Neuronal stem cell (in vitro differentiated cells): Measurements from ENCODE around the gene PTPRG.

ENCODE experiments used
- DNase-seq: peaks from one replicate; pipeline ENCODE4 v3.0.0-alpha.2; 2013; ENCODE audit warnings: low spot score
- H2AFZ ChIP-seq: one replicate; pipeline ENCODE4 v1.6.1; 2013; ENCODE audit warnings: mild to moderate bottlenecking, low read length, inconsistent platforms
- H2AK5ac ChIP-seq: 2 replicates; pipeline ENCODE4 v1.6.1; 2013; ENCODE audit warnings: low read depth, mild to moderate bottlenecking, inconsistent platforms, low read length, moderate library complexity, mixed read lengths
- H2BK120ac ChIP-seq: 2 replicates; pipeline ENCODE4 v1.6.1; 2013; ENCODE audit warnings: low read depth, mild to moderate bottlenecking, inconsistent platforms, low read length, moderate library complexity, mixed read lengths
- H2BK12ac ChIP-seq: one replicate; pipeline ENCODE4 v1.6.1; 2013; ENCODE audit warnings: low read length, inconsistent platforms
- H2BK15ac ChIP-seq: 2 replicates; pipeline ENCODE4 v1.6.1; 2013; ENCODE audit warnings: mild to moderate bottlenecking, low read length, inconsistent platforms, mixed read lengths
- H2BK5ac ChIP-seq: one replicate; pipeline ENCODE4 v1.6.1; 2013; ENCODE audit warnings: inconsistent platforms, mild to moderate bottlenecking, low read length, moderate library complexity
- H3K14ac ChIP-seq: one replicate; pipeline ENCODE4 v1.6.1; 2013; ENCODE audit warnings: low read length, inconsistent platforms
- H3K18ac ChIP-seq: 2 replicates; pipeline ENCODE4 v1.6.1; 2013; ENCODE audit warnings: low read length, inconsistent platforms
- H3K23ac ChIP-seq: 2 replicates; pipeline ENCODE4 v1.6.1; 2013; ENCODE audit warnings: low read depth, mild to moderate bottlenecking, mixed read lengths, low read length, inconsistent platforms; ENCODE audit not compliant: poor library complexity
- H3K27ac ChIP-seq: replicated peaks from 3 replicates; pipeline ENCODE4 v1.5.1; 2013; ENCODE audit warnings: low read length, inconsistent platforms
- H3K27me3 ChIP-seq, 3 experiments: 2 replicates each; pipeline ENCODE4 v1.6.1; 2013; ENCODE audit warnings: low read length in 3 of 3, mild to moderate bottlenecking in 2 of 3, inconsistent platforms in 1 of 3, low read depth in 1 of 3, mixed read lengths in 1 of 3, moderate library complexity in 1 of 3; ENCODE audit not compliant: control insufficient read depth in 3 of 3, insufficient read depth in 3 of 3
- H3K36me3 ChIP-seq, 2 donors: replicated peaks in 1 of 2; 2 replicates each; pipeline ENCODE4 v1.6.1; 2013; ENCODE audit warnings: low read length in 2 of 2; ENCODE audit not compliant: control insufficient read depth in 2 of 2, insufficient read depth in 2 of 2
- H3K4ac ChIP-seq: 2 replicates; pipeline ENCODE4 v1.6.1; 2013; ENCODE audit warnings: inconsistent platforms, mild to moderate bottlenecking, low read length, moderate library complexity
- H3K4me1 ChIP-seq, 2 donors: 1 replicate in 1 of 2; 2 replicates in 1 of 2; pipeline ENCODE4 v1.6.1; 2013; ENCODE audit warnings: low read length in 2 of 2, low read depth in 1 of 2; ENCODE audit not compliant: control insufficient read depth in 2 of 2, insufficient read depth in 1 of 2
- H3K4me2 ChIP-seq: one replicate; pipeline ENCODE4 v1.6.1; 2013; ENCODE audit warnings: mild to moderate bottlenecking, low read length, inconsistent platforms; ENCODE audit not compliant: insufficient read depth, poor library complexity, severe bottlenecking
- H3K4me3 ChIP-seq, 2 donors: 2 replicates each; pipeline ENCODE4 v1.5.1; 2013; ENCODE audit warnings: low read length in 2 of 2, mild to moderate bottlenecking in 2 of 2, inconsistent platforms in 1 of 2, moderate library complexity in 1 of 2
- H3K79me1 ChIP-seq: one replicate; pipeline ENCODE4 v1.6.1; 2013; ENCODE audit warnings: low read depth, mild to moderate bottlenecking, inconsistent platforms, low read length, moderate library complexity
- H3K9ac ChIP-seq: one replicate; pipeline ENCODE4 v1.6.1; 2013; ENCODE audit warnings: mild to moderate bottlenecking, low read depth, low read length, inconsistent platforms; ENCODE audit not compliant: poor library complexity
- H3K9me3 ChIP-seq, 2 donors: replicated peaks in 1 of 2; 2 replicates each; pipeline versions ENCODE3 to v1.6.1; 2013; ENCODE audit warnings: low read length in 2 of 2, mild to moderate bottlenecking in 2 of 2, inconsistent platforms in 1 of 2, low read depth in 1 of 2, mixed read lengths in 1 of 2, moderate library complexity in 1 of 2; ENCODE audit not compliant: control insufficient read depth in 2 of 2, insufficient read depth in 1 of 2
- H4K8ac ChIP-seq: one replicate; pipeline ENCODE4 v1.6.1; 2013; ENCODE audit warnings: low read depth, mild to moderate bottlenecking, inconsistent platforms, low read length, moderate library complexity
- H4K91ac ChIP-seq: one replicate; pipeline ENCODE4 v1.6.1; 2013; ENCODE audit warnings: low read length, low read depth, mild to moderate bottlenecking, inconsistent platforms; ENCODE audit not compliant: poor library complexity
- whole genome bisulfite sequencing, 2 donors: extraction: QIAGEN DNeasy Blood & Tissue Kit; methylation state at CpG; one replicate each; pipeline ENCODE4 v1.1.7; 2013; ENCODE audit warnings: missing lambda C conversion rate in 2 of 2, mixed read lengths in 1 of 2; ENCODE audit not compliant: insufficient read length in 2 of 2, insufficient replicate concordance in 1 of 2; ENCODE audit errors: extremely low coverage in 2 of 2; 5-methylcytosine and 5-hydroxymethylcytosine counted together

PTPRG gene

DNA sequence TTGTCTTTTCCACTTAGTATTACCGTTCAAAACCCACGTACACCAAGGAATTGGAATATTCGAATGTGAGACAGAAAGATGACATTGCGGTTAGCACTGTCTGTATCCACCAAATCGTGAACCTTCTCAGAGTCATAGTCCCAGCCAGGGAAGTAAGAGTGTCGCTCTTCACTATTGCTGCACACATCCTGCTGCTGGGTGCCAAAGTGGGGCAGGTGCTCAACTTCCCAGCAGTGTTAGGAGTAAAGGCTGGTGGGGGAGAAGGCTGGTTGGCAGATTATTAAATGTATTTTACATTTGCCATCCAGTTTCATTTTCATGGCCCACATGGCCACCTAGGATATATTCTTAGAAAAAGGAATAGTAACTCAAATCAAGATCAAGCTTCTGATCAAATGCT is 65.1 kb downstream of the PTPRG start:
- Histone ChIP-seq H3K36me3 (peaks cover 0 to 2% of the 10 kb centered on the region in 2 donors), H2BK15ac (no peak overlapping the region), H3K4me1 (no peaks in the 10 kb centered on the region), H3K23ac (no peak overlapping the region), H2BK12ac (no peak overlapping the region), H4K8ac (no peak overlapping the region), H4K91ac (no peak overlapping the region), H2BK5ac (no peak overlapping the region), H3K14ac (no peak overlapping the region), H3K9ac (no peak overlapping the region), H2AFZ (no peak overlapping the region), H3K79me1 (peaks cover 2% of the 10 kb centered on the region), H3K27me3 (no peaks in the 10 kb centered on the region), H3K4me3 (no peak overlapping the region), H3K9me3 (peaks cover 0 to 2% of the 10 kb centered on the region in 2 donors), H2BK120ac (no peak overlapping the region), H3K4me2 (no peak overlapping the region), H3K18ac (no peak overlapping the region), H2AK5ac (no peak overlapping the region), H3K27ac (no peak overlapping the region), H3K4ac (no peak overlapping the region)
- no CpG with 5 or more reads among the region's 6 CpGs for whole genome bisulfite sequencing, 2 donors
- no peak for DNase-seq

DNA sequence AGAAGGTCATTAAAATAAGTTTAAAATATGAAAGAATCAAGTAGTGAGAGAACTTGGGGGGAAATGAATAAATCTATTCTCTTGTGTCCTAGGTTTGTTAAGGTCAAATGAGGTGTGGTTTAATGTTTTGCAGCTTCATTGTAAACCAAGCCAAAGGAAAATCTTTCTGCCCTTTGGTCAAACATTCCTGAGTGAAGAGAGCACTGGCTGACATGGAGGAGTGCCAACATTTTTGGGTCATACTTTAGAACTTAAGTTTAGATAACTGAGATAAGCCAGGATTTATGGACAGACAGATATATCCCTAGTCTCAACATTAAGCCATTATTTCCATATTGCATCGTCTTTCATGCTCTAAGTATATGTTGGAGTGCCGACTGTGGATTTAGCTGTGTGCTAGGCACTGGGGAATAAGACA is 66.4 kb downstream of the PTPRG start:
- Histone ChIP-seq H3K4me2 (no peak overlapping the region), H4K8ac (no peak overlapping the region), H3K27me3 (no peaks in the 10 kb centered on the region), H2AK5ac (no peak overlapping the region), H3K4me1 (no peaks in the 10 kb centered on the region), H3K4me3 (no peak overlapping the region), H3K9ac (no peak overlapping the region), H3K79me1 (peaks cover 2% of the 10 kb centered on the region), H2BK12ac (no peak overlapping the region), H3K27ac (no peak overlapping the region), H3K18ac (no peak overlapping the region), H4K91ac (no peak overlapping the region), H2BK5ac (no peak overlapping the region), H2BK15ac (no peak overlapping the region), H2BK120ac (no peak overlapping the region), H3K14ac (no peak overlapping the region), H3K36me3 (peaks cover 0 to 4% of the 10 kb centered on the region in 2 donors), H3K9me3 (peaks cover 0 to 4% of the 10 kb centered on the region in 2 donors), H3K23ac (no peak overlapping the region), H3K4ac (no peak overlapping the region), H2AFZ (no peak overlapping the region)
- no peak for DNase-seq
- no CpG with 5 or more reads among the region's 2 CpGs for WGBS, 2 donors

- H2BK12ac ChIP-seq = no peak overlapping the region
- H3K4me3 ChIP-seq = no peak overlapping the region
- no peak overlapping the region for H2BK120ac ChIP-seq
- no peak overlapping the region for H3K4me2 ChIP-seq
- H3K23ac ChIP-seq = no peak overlapping the region
- peaks cover 2% of the 10 kb centered on the region for H3K79me1 ChIP-seq
- H2AFZ ChIP-seq = no peak overlapping the region
- no peak overlapping the region for H3K18ac ChIP-seq
- DNase-seq = no peak
- no peak overlapping the region for H3K4ac ChIP-seq
- H3K27ac ChIP-seq = no peak overlapping the region
- H3K9me3 ChIP-seq = peaks cover 0 to 6% of the 10 kb centered on the region in 2 donors
- H2AK5ac ChIP-seq = no peak overlapping the region
- no CpG with 5 or more reads among the region's 3 CpGs for WGBS, 2 donors
- no peak overlapping the region for H2BK5ac ChIP-seq
- H3K9ac ChIP-seq = no peak overlapping the region
- no peak overlapping the region for H4K8ac ChIP-seq
- no peak overlapping the region for H3K14ac ChIP-seq
- H3K27me3 ChIP-seq = no peaks in the 10 kb centered on the region
- no peak overlapping the region for H2BK15ac ChIP-seq
- H4K91ac ChIP-seq = no peak overlapping the region
- H3K36me3 ChIP-seq = peaks cover 0 to 4% of the 10 kb centered on the region in 2 donors
- H3K4me1 ChIP-seq = no peaks in the 10 kb centered on the region
These were observed 67.3 kb downstream of the PTPRG start for GRCh38 chr3:61628636-61629035.

DNA sequence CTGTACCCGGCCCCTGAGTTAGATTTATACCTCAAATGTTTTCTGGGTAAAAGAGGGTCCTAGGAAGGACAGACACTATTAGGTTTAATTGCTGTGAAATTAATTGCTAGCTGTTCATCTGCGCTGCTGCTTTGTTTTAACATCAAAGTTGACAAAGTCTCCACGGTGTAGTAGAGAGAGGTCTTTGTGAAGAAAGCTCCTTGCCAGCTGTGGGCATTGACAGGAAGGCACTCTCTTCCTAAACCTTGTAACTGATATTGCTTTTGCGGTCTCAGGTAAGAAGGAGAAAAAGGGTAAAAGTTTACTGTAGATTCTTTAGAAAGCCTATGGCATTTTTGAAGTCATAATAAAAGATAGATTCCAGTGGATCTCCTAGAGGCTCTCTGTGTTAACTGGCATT is 68.1 kb downstream of the PTPRG start:
- Histone ChIP-seq H2BK120ac (no peak overlapping the region), H2AK5ac (no peak overlapping the region), H2AFZ (no peak overlapping the region), H3K27me3 (no peaks in the 10 kb centered on the region), H2BK15ac (no peak overlapping the region), H3K18ac (no peak overlapping the region), H4K8ac (no peak overlapping the region), H3K14ac (no peak overlapping the region), H3K79me1 (no peaks in the 10 kb centered on the region), H2BK12ac (no peak overlapping the region), H3K27ac (no peak overlapping the region), H3K4ac (no peak overlapping the region), H3K4me3 (no peak overlapping the region), H2BK5ac (no peak overlapping the region), H3K4me1 (no peaks in the 10 kb centered on the region), H4K91ac (no peak overlapping the region), H3K9ac (no peak overlapping the region), H3K36me3 (peaks cover 0 to 2% of the 10 kb centered on the region in 2 donors), H3K4me2 (no peak overlapping the region), H3K23ac (no peak overlapping the region), H3K9me3 (peaks cover 0 to 5% of the 10 kb centered on the region in 2 donors)
- WGBS, 2 donors = no CpG with 5 or more reads among the region's 4 CpGs
- DNase-seq = no peak
